K562 (cell line): ENCODE results near the gene HRC. TPM values are rescaled to one million over a fixed set of nuclear protein-coding genes. Genes with fewer than 3 reads are reported as not detected.

Experiments
- ATF7 ChIP-seq: fragments of 450-650 bp; IDR thresholded peaks from 2 replicates; pipeline ENCODE4 v1.7.1; 2014; ENCODE audit warnings: mild to moderate bottlenecking, moderate library complexity
- CSDE1 ChIP-seq, 2 experiments: fragments of 450-650 bp; IDR thresholded peaks; 2 replicates each; pipeline ENCODE4 v1.6.1; 2016; ENCODE audit warnings: mild to moderate bottlenecking in 1 of 2
- EHMT2 ChIP-seq: fragments of 450-650 bp; IDR thresholded peaks from 2 replicates; pipeline ENCODE4 v1.6.1; 2018; ENCODE audit warnings: antibody characterized with exemption
- GATA2 ChIP-seq: sonication (generic); formaldehyde crosslinking; IDR thresholded peaks from 2 replicates; pipeline ENCODE4 v1.4.0; 2020; ENCODE audit warnings: mild to moderate bottlenecking, missing genetic modification reagents
- HSF4 ChIP-seq: fragments of 250-450 bp; sonication (Bioruptor Pico); IDR thresholded peaks from 2 replicates; pipeline ENCODE4 v2.1.2; 2022; ENCODE audit warnings: mild to moderate bottlenecking, moderate library complexity, borderline replicate concordance
- KLF13 ChIP-seq: fragments of 450-650 bp; IDR thresholded peaks from 2 replicates; pipeline ENCODE4 v1.6.1; 2016; ENCODE audit warnings: missing genetic modification characterization, low read depth, mild to moderate bottlenecking, missing compliant biosample characterization, moderate library complexity, borderline replicate concordance
- LEF1 ChIP-seq: fragments of 450-650 bp; IDR thresholded peaks from 2 replicates; pipeline ENCODE4 v1.6.1; 2016; ENCODE audit warnings: mild to moderate bottlenecking
- MYNN ChIP-seq, 2 experiments: sonication (generic); formaldehyde crosslinking in 1 of 2; IDR thresholded peaks; 2 replicates each; pipeline versions ENCODE4 v1.5.0 to v1.6.1; 2016 to 2020; ENCODE audit warnings: antibody characterized with exemption in 1 of 2, missing genetic modification reagents in 1 of 2
- NFE2L1 ChIP-seq: fragments of 450-650 bp; IDR thresholded peaks from 2 replicates; pipeline ENCODE4 v1.6.1; 2016; ENCODE audit warnings: missing genetic modification characterization, low read depth, mild to moderate bottlenecking, missing compliant biosample characterization, moderate library complexity, borderline replicate concordance
- NR3C1 ChIP-seq: sonication (generic); formaldehyde crosslinking; IDR thresholded peaks from 2 replicates; pipeline ENCODE4 v1.8.1; 2022; ENCODE audit warnings: missing genetic modification reagents
- PHF20 ChIP-seq: fragments of 450-650 bp; IDR thresholded peaks from 2 replicates; pipeline ENCODE4 v1.6.1; 2018; ENCODE audit not compliant: partially characterized antibody
- PTRF ChIP-seq: fragments of 450-650 bp; IDR thresholded peaks from 2 replicates; pipeline ENCODE4 v1.6.1; 2016; ENCODE audit warnings: mild to moderate bottlenecking, missing genetic modification characterization, missing compliant biosample characterization
- PURB ChIP-seq: sonication (generic); formaldehyde crosslinking; IDR thresholded peaks from 2 replicates; pipeline ENCODE4 v1.9.0; 2021; ENCODE audit warnings: low read depth, mild to moderate bottlenecking, missing genetic modification reagents
- RBFOX2 ChIP-seq: fragments of 200-400 bp; formaldehyde crosslinking; IDR thresholded peaks from 2 replicates; pipeline ENCODE4 v1.6.1; 2017; ENCODE audit warnings: low read depth, mild to moderate bottlenecking, low read length, moderate library complexity
- RBM25 ChIP-seq: fragments of 200-400 bp; formaldehyde crosslinking; IDR thresholded peaks from 2 replicates; pipeline ENCODE4 v1.6.1; 2018; ENCODE audit warnings: low read length, low read depth, moderate library complexity; ENCODE audit not compliant: severe bottlenecking
- ZNF175 ChIP-seq: fragments of 200-800 bp; sonication (Bioruptor generic); IDR thresholded peaks from 2 replicates; pipeline ENCODE4 v1.6.1; 2016; ENCODE audit warnings: low read depth, mild to moderate bottlenecking, missing genetic modification characterization, missing compliant biosample characterization
- ZNF436 ChIP-seq: fragments of 250-450, 450-650 bp; sonication (Bioruptor Pico); formaldehyde crosslinking; IDR thresholded peaks from 2 replicates; pipeline ENCODE4 v1.7.0; 2020; ENCODE audit warnings: mild to moderate bottlenecking
- ZNF507 ChIP-seq: conservative IDR thresholded peaks from 2 replicates; pipeline ENCODE4 v1.6.1; 2017; ENCODE audit warnings: missing genetic modification characterization, missing compliant biosample characterization
- ZNF707 ChIP-seq: fragments of 250-450 bp; sonication (Bioruptor Pico); conservative IDR thresholded peaks from 2 replicates; pipeline ENCODE4 v1.8.0; 2022; ENCODE audit warnings: inconsistent platforms, mild to moderate bottlenecking, moderate library complexity
- polyA plus RNA-seq, 8 experiments: library from polyadenylated mRNA; depleted of rRNA in 4 of 8; stranded (reverse) in 5 of 8; unstranded in 3 of 8; fragments of >200 nt; fragmentation: Nextera tagmentation in 2 of 8; fragmentation: Illumina TruSeq in 1 of 8; extraction: Ambion mirVana in 2 of 8; extraction: Trizol in 1 of 8; gene quantifications; 2 replicates each; pipeline versions ENCODE4 v1.2.1 to v1.2.3, GENCODE V29; 2011 to 2014; ENCODE audit warnings: inconsistent platforms in 1 of 8, missing spikeins in 1 of 8
- total RNA-seq, 7 experiments: library from RNA; depleted of rRNA in 6 of 7; stranded (reverse); fragments of >200 nt in 6 of 7; fragmentation: Illumina TruSeq in 2 of 7; extraction: Trizol in 2 of 7; gene quantifications; 2 replicates each; pipeline versions ENCODE4 v1.2.1 to v1.2.3, GENCODE V29; 2011 to 2021; ENCODE audit warnings: low replicate concordance in 1 of 7
- TF ChIP-seq, protein P1 (sequence below): fragments of 450-650 bp; formaldehyde crosslinking; IDR thresholded peaks from 2 replicates; pipeline ENCODE4 v1.4.0; 2020; ENCODE audit warnings: mild to moderate bottlenecking, moderate library complexity
- TF ChIP-seq, protein P2 (sequence below), 2 experiments: fragments of 450-650 bp in 1 of 2; sonication (generic) in 1 of 2; formaldehyde crosslinking in 1 of 2; IDR thresholded peaks in 1 of 2; conservative IDR thresholded peaks in 1 of 2; 2 replicates each; pipeline versions ENCODE4 v1.6.1 to v1.8.1; 2016 to 2023; ENCODE audit warnings: mild to moderate bottlenecking in 2 of 2, moderate library complexity in 2 of 2, inconsistent platforms in 1 of 2, missing genetic modification reagents in 1 of 2
- TF ChIP-seq, protein P3 (sequence below): fragments of 450-650 bp; IDR thresholded peaks from 2 replicates; pipeline ENCODE4 v1.6.1; 2018; ENCODE audit not compliant: partially characterized antibody

HRC gene
- total and polyA plus RNA-seq, 9 of the 15 experiments (the other 6 are each of a cell fraction or from before 2014, with no cell fraction given) = 0.66 to 18.7 (median 13.1) TPM

DNA sequence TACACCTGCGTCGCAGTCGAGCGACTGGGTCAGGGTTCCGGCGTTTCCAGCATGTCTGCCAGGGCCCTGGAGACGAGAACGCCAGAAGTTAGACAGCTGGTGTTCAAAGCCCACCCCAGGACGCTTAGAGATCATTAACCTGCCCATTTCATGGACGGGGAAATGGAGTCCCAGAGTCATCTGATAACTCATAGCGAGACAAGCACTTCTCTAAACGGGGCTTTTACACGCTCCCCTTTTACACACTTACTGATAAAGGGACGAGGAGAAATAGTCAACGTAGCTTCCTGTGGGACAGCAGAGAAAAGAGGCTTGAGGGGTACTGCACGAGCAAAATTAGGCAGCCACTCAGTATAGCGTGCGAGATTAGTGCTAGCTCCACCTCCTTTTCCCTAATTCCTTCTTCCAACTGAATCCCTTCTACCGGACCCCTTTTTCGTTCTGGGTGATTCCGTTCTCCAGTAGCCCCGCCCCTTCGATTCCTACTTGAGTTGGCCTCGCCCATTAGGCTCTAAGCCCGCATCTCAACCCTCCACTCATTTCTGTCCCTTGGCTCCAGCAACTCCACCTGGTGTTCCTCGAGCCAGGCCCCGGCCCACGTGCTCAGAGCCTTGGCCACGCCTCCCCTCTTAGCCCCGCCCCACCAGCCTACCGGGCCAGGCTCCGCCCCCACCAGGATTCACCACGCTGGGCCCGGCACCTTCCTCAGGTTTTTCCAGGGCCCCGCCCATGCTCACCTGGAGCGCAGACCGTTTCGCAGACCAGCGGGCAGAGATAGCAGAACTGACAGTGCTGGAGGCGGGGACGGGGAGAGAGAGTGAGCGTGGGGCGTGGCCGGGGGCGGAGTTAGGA, 3.7 kb downstream of the HRC start (continued):
- TF ChIP-seq, protein P1, sequence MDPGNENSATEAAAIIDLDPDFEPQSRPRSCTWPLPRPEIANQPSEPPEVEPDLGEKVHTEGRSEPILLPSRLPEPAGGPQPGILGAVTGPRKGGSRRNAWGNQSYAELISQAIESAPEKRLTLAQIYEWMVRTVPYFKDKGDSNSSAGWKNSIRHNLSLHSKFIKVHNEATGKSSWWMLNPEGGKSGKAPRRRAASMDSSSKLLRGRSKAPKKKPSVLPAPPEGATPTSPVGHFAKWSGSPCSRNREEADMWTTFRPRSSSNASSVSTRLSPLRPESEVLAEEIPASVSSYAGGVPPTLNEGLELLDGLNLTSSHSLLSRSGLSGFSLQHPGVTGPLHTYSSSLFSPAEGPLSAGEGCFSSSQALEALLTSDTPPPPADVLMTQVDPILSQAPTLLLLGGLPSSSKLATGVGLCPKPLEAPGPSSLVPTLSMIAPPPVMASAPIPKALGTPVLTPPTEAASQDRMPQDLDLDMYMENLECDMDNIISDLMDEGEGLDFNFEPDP (CRISPR knock-in tag) = no peak
- no peak for TF ChIP-seq ZNF507 (tag)
- no peak for TF ChIP-seq PURB (CRISPR knock-in tag)
- peak; percentile 32; the same call in 1 of the 2 replicates for TF ChIP-seq KLF13 (tag)
- TF ChIP-seq CSDE1 (IDR thresholded peaks at IDR 0.05) = no peak
- TF ChIP-seq RBM25 = peak; percentile 84
- TF ChIP-seq LEF1 = no peak
- no peak for TF ChIP-seq HSF4 (CRISPR knock-in tag)
- no peak for TF ChIP-seq NR3C1 (CRISPR knock-in tag)
- TF ChIP-seq PTRF = no peak
- no peak for TF ChIP-seq ZNF436 (CRISPR knock-in tag)
- TF ChIP-seq, protein P2, sequence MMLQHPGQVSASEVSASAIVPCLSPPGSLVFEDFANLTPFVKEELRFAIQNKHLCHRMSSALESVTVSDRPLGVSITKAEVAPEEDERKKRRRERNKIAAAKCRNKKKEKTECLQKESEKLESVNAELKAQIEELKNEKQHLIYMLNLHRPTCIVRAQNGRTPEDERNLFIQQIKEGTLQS (IDR thresholded peaks at IDR 0.05) = no peak
- TF ChIP-seq, protein P2 (CRISPR knock-in tag; conservative IDR thresholded peaks at IDR 0.05) = no peak; the same call in none of the 2 replicates
- peak; percentile 65; the same call in 1 of the 2 replicates for TF ChIP-seq EHMT2
- peak; percentile 31 for TF ChIP-seq PHF20
- TF ChIP-seq, protein P3, sequence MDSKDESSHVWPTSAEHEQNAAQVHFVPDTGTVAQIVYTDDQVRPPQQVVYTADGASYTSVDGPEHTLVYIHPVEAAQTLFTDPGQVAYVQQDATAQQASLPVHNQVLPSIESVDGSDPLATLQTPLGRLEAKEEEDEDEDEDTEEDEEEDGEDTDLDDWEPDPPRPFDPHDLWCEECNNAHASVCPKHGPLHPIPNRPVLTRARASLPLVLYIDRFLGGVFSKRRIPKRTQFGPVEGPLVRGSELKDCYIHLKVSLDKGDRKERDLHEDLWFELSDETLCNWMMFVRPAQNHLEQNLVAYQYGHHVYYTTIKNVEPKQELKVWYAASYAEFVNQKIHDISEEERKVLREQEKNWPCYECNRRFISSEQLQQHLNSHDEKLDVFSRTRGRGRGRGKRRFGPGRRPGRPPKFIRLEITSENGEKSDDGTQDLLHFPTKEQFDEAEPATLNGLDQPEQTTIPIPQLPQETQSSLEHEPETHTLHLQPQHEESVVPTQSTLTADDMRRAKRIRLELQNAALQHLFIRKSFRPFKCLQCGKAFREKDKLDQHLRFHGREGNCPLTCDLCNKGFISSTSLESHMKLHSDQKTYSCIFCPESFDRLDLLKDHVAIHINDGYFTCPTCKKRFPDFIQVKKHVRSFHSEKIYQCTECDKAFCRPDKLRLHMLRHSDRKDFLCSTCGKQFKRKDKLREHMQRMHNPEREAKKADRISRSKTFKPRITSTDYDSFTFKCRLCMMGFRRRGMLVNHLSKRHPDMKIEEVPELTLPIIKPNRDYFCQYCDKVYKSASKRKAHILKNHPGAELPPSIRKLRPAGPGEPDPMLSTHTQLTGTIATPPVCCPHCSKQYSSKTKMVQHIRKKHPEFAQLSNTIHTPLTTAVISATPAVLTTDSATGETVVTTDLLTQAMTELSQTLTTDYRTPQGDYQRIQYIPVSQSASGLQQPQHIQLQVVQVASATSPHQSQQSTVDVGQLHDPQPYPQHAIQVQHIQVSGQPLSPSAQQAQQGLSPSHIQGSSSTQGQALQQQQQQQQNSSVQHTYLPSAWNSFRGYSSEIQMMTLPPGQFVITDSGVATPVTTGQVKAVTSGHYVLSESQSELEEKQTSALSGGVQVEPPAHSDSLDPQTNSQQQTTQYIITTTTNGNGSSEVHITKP = peak; percentile 96
- TF ChIP-seq RBFOX2 = peak; percentile 57
- TF ChIP-seq ATF7 = peak; percentile 80
- no peak for TF ChIP-seq ZNF175 (CRISPR knock-in tag)
- no peak; the same call in 1 of the 2 replicates for TF ChIP-seq MYNN (IDR thresholded peaks at IDR 0.05)
- TF ChIP-seq MYNN (CRISPR knock-in tag; IDR thresholded peaks at IDR 0.05) = no peak
- TF ChIP-seq GATA2 (CRISPR knock-in tag) = peak; percentile 34
- TF ChIP-seq ZNF707 (CRISPR knock-in tag) = no peak
- no peak for TF ChIP-seq NFE2L1 (tag)
